Stomach smooth muscle (tissue), 2 donors: Measurements from ENCODE around the gene FHAD1.
A peak's percentile ranks its signal among the peaks of the same experiment; 100 is the strongest.
"Not testable (repeated sequence)": the region's sequence is repeated elsewhere in the genome, so short reads cannot be mapped to it uniquely, and the experiment has no call there.

Source experiments
- H3K27ac ChIP-seq: one replicate; pipeline ENCODE4 v1.7.0; 2013; ENCODE audit warnings: mild to moderate bottlenecking, low read length, inconsistent platforms
- H3K27me3 ChIP-seq, 2 donors: one replicate each; pipeline ENCODE4 v1.7.0; 2013; ENCODE audit warnings: low read length in 2 of 2; ENCODE audit not compliant: insufficient read depth in 2 of 2, control insufficient read depth in 1 of 2
- H3K36me3 ChIP-seq, 2 donors: one replicate each; pipeline ENCODE4 v1.7.0; 2013; ENCODE audit warnings: low read length in 2 of 2; ENCODE audit not compliant: control insufficient read depth in 2 of 2, insufficient read depth in 2 of 2
- H3K4me1 ChIP-seq: one replicate; pipeline ENCODE4 v1.7.0; 2013; ENCODE audit warnings: low read length; ENCODE audit not compliant: control insufficient read depth, insufficient read depth
- H3K4me3 ChIP-seq, 2 donors: one replicate each; pipeline ENCODE4 v1.7.0; 2013; ENCODE audit warnings: low read length in 2 of 2
- H3K9ac ChIP-seq, 2 donors: one replicate each; pipeline ENCODE4 v1.7.0; 2013; ENCODE audit warnings: low read length in 2 of 2, mild to moderate bottlenecking in 1 of 2
- H3K9me3 ChIP-seq, 2 donors: one replicate each; pipeline ENCODE4 v1.7.0; 2013; ENCODE audit warnings: low read length in 2 of 2; ENCODE audit not compliant: control insufficient read depth in 2 of 2
- donor health status: healthy.
- donor health status: Pancreatic carcinoma.

The FHAD1 gene

GRCh38 chr1:15425521-15425920, 178.5 kb downstream of the FHAD1 start:
- no peaks in the 10 kb centered on the region for H3K27me3 ChIP-seq
- no peaks in the 10 kb centered on the region for H3K9me3 ChIP-seq
- H3K36me3 ChIP-seq = peaks cover 0 to 5% of the 10 kb centered on the region in 2 donors
- H3K27ac ChIP-seq = no peak overlapping the region
- H3K4me1 ChIP-seq = peaks cover 35% of the 10 kb centered on the region
- H3K9ac ChIP-seq = no peak overlapping the region
- H3K4me3 ChIP-seq = no peak overlapping the region

GRCh38 chr1:15425958-15426357, 178.9 kb downstream of the FHAD1 start:
- peaks cover 35% of the 10 kb centered on the region for H3K4me1 ChIP-seq
- H3K36me3 ChIP-seq = peaks cover 0 to 5% of the 10 kb centered on the region in 2 donors
- no peak overlapping the region for H3K4me3 ChIP-seq
- no peaks in the 10 kb centered on the region for H3K27me3 ChIP-seq
- H3K9me3 ChIP-seq = no peaks in the 10 kb centered on the region
- H3K9ac ChIP-seq = peak overlapping the region in 1 of 2 donors; percentile 35
- peak overlapping the region; percentile 76 for H3K27ac ChIP-seq

- Histone ChIP-seq H3K4me1 (peaks cover 30% of the 10 kb centered on the region), H3K36me3 (peaks cover 0 to 5% of the 10 kb centered on the region in 2 donors), H3K27ac (peak overlapping the region; percentile 76), H3K27me3 (no peaks in the 10 kb centered on the region), H3K9ac (peak overlapping the region; percentile 35 to 51), H3K9me3 (no peaks in the 10 kb centered on the region), H3K4me3 (peak overlapping the region; percentile 16 to 58)
Measured at GRCh38 chr1:15426492-15427279, 179.7 kb downstream of the FHAD1 start.

GRCh38 chr1:15427280-15427666, 180.2 kb downstream of the FHAD1 start:
- Histone ChIP-seq H3K36me3 (peaks cover 0 to 5% of the 10 kb centered on the region in 2 donors), H3K27me3 (no peaks in the 10 kb centered on the region), H3K9me3 (no peaks in the 10 kb centered on the region), H3K4me3 (peak overlapping the region; percentile 1 to 58), H3K9ac (peak overlapping the region; percentile 29 to 35), H3K4me1 (peaks cover 29% of the 10 kb centered on the region), H3K27ac (peak overlapping the region; percentile 76)

GRCh38 chr1:15428252-15428651, 181.2 kb downstream of the FHAD1 start:
- peaks cover 27% of the 10 kb centered on the region for H3K4me1 ChIP-seq
- H3K27ac ChIP-seq, H3K9me3 ChIP-seq: not testable (repeated sequence)

GRCh38 chr1:15428815-15429435, 181.9 kb downstream of the FHAD1 start:
- H3K4me3 ChIP-seq = no peak overlapping the region
- H3K4me1 ChIP-seq = peaks cover 27% of the 10 kb centered on the region
- H3K27me3 ChIP-seq = no peaks in the 10 kb centered on the region
- no peaks in the 10 kb centered on the region for H3K9me3 ChIP-seq
- H3K36me3 ChIP-seq = peaks cover 0 to 5% of the 10 kb centered on the region in 2 donors
- H3K9ac ChIP-seq = no peak overlapping the region
- H3K27ac ChIP-seq = no peak overlapping the region

More at GRCh38 chr1:15428252-15428651, 181.2 kb downstream of the FHAD1 start:
- not testable (repeated sequence) for H3K27me3 ChIP-seq, H3K4me3 ChIP-seq, H3K36me3 ChIP-seq, H3K9ac ChIP-seq

GRCh38 chr1:15429701-15430149, 182.7 kb downstream of the FHAD1 start:
- peaks cover 0 to 5% of the 10 kb centered on the region in 2 donors for H3K36me3 ChIP-seq
- H3K4me3 ChIP-seq = no peak overlapping the region
- H3K27ac ChIP-seq = no peak overlapping the region
- no peaks in the 10 kb centered on the region for H3K27me3 ChIP-seq
- H3K4me1 ChIP-seq = peaks cover 27% of the 10 kb centered on the region
- no peaks in the 10 kb centered on the region for H3K9me3 ChIP-seq
- H3K9ac ChIP-seq = no peak overlapping the region

- Histone ChIP-seq H3K4me1 (peaks cover 26% of the 10 kb centered on the region), H3K4me3 (no peak overlapping the region), H3K27me3 (no peaks in the 10 kb centered on the region), H3K36me3 (peaks cover 0 to 5% of the 10 kb centered on the region in 2 donors), H3K9me3 (no peaks in the 10 kb centered on the region), H3K27ac (no peak overlapping the region), H3K9ac (no peak overlapping the region)
Measured at GRCh38 chr1:15430787-15431570, 184.0 kb downstream of the FHAD1 start.

GRCh38 chr1:15431571-15431948, 184.5 kb downstream of the FHAD1 start:
- H3K27ac ChIP-seq = no peak overlapping the region
- H3K27me3 ChIP-seq = no peaks in the 10 kb centered on the region
- no peak overlapping the region for H3K9ac ChIP-seq
- no peak overlapping the region for H3K4me3 ChIP-seq
- H3K9me3 ChIP-seq = no peaks in the 10 kb centered on the region
- H3K36me3 ChIP-seq = peaks cover 0 to 5% of the 10 kb centered on the region in 2 donors
- H3K4me1 ChIP-seq = peaks cover 20% of the 10 kb centered on the region

GRCh38 chr1:15432324-15432723, 185.3 kb downstream of the FHAD1 start:
- Histone ChIP-seq H3K27me3 (no peaks in the 10 kb centered on the region), H3K36me3 (peaks cover 0 to 5% of the 10 kb centered on the region in 2 donors), H3K27ac (peak overlapping the region; percentile 11), H3K4me1 (peaks cover 13% of the 10 kb centered on the region), H3K4me3 (no peak overlapping the region), H3K9me3 (no peaks in the 10 kb centered on the region), H3K9ac (no peak overlapping the region)
